NCI-H1105 treated with DMSO at 0.1 percent for 48 hours (cell line): ENCODE results near the gene CEP170B.
"Not testable (repeated sequence)": the region's sequence is repeated elsewhere in the genome, so short reads cannot be mapped to it uniquely, and the experiment has no call there.

Experiments used
- DNase-seq: peaks from one replicate; lab custom pipeline; 2025; lab: John Stamatoyannopoulos, UW

The CEP170B gene

GRCh38 chr14:104891664-104892530, 26.8 kb downstream of the CEP170B start:
- no peak for DNase-seq

- no peak for DNase-seq
Observed at GRCh38 chr14:104892531-104893434, 27.7 kb downstream of the CEP170B start.

DNA sequence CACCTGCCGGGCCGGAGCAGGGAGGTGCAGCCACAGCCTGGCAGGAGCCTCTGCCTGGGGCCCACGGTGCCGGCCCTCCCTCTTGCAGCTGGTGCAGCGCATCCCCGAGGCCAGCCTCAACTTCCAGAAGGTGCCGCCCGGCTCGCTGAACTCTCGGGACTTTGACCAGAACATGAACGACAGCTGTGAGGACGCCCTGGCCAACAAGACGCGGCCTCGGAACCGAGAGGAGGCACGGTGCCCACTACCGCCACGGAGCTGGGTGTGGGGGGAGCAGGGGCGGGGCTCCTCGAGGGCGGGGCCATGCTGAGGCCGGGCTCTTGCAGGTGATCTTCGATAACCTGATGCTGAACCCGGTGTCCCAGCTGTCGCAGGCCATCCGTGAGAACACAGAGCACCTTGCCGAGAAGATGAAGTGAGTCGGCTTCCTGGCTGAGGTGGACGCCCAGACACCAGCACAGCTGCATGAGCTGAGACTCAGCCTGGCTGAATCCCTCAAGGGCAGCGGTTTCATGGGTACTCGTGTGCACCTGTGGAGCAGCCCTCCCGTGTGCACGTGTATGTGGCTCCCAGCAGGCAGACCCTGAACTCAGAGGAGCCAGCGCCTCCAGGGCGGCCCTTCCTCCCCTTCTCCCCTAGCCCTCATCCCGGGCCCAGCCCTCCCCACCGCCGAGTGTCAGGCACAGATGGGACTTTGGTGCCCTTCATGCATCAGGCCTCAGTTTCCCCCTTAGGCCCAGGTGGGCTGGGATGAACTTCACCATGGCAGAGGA, 28.6 kb downstream of the CEP170B start:
- DNase-seq: no peak

GRCh38 chr14:104894331-104895206, 29.5 kb downstream of the CEP170B start:
- no peak for DNase-seq

GRCh38 chr14:104895207-104895785, 30.2 kb downstream of the CEP170B start:
- DNase-seq: peak; percentile 15

DNA sequence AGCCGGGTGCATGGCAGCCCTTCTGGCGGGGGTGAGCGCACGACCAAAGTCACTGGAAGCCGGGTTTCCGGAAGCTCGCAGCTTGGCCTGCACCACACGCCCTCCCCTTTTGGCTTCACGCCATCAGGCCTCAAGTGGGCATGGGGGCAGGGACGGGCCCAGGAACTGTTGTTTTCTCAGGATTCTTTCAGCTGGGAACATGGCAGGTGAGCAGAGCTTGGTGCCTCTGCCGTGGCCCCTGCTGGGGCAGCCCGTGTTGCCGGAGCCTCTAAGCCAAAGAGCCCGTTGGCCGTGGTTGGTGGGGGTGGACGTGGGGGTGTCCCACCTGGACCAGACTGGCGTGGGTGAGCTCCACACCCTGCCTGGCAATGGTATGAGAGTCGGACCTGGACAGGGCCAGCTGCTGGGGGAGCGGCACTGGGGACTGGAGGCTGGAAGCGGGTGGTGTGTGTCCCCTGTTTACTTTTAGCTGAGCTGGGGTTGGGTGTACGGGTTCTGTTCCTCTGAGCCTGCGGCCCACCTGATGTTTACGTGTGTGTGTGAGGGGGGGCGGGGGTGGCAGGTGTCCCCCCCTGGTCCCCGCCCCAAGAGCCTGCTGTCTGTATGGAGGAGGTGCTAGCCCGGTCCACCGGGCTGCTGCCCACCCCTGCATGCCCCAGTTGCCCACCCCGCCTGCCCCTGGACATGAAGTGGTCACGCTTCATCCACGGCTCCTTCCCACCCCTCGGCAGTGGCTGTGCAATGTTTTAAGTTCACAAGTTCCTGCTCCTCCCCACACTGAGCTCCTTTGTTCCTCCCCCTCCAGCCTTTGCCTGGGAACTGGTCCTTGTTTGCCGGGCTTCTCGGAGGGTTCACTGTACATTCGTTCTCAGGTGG, 31.0 kb downstream of the CEP170B start:
- DNase-seq: peak; percentile 89

- DNase-seq: no peak
Observed at GRCh38 chr14:104897330-104898194, 32.5 kb downstream of the CEP170B start.

DNA sequence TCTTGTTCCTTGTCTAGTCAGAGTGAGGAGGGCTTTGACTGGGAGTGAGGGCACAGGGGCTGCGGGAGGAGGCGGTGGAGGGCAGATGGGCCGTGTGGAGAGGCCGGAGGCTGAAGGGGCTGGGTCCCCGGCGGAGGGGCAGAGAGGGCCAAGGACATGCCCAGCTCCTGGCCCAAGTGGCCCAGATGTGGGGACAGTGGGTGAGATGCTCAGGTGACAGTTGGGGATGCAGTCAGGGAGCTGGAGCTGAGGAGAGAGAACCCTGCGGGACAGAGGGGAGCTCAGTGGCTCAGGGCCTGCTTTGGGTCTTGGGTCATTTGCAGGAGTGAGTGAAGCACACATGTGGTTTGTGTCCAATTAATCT, 33.1 kb downstream of the CEP170B start:
- DNase-seq: no peak

DNA sequence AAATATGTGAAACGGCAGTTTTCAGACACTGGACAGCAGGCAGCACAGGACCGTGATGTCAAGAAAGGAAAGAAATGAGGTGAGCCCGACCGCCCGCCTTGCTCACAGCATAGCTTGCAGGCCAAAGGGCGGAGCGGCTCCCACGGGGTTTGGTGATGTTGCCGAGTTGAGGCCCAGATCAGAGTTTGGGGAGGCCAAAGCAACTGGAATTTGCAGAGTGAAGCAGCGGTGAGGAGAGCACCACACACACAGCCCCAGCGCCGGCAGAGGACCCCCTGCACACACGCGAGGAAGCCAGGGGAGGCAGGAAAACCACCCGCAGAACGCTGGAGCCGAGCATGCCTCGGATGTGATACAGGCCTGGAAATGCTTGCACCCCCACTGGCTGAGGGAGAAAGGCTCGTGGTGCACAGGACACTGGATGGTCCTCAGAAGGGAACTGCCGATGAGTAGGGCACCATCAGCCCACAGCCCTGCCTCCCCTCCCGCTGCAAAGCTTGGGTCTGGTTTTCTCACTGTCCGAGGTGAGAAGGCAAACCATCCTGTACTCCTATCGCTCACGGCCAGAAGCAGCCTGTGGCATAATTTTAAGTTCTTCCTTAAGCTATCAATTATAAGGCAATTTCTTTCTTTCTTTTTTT, 33.9 kb downstream of the CEP170B start:
- no peak for DNase-seq

GRCh38 chr14:104899781-104900180, 34.7 kb downstream of the CEP170B start:
- DNase-seq: no peak

- DNase-seq: no peak
Observed at GRCh38 chr14:104900639-104901512, 35.8 kb downstream of the CEP170B start.

- no peak for DNase-seq
Observed at GRCh38 chr14:104903990-104904389, 38.9 kb downstream of the CEP170B start.

DNA sequence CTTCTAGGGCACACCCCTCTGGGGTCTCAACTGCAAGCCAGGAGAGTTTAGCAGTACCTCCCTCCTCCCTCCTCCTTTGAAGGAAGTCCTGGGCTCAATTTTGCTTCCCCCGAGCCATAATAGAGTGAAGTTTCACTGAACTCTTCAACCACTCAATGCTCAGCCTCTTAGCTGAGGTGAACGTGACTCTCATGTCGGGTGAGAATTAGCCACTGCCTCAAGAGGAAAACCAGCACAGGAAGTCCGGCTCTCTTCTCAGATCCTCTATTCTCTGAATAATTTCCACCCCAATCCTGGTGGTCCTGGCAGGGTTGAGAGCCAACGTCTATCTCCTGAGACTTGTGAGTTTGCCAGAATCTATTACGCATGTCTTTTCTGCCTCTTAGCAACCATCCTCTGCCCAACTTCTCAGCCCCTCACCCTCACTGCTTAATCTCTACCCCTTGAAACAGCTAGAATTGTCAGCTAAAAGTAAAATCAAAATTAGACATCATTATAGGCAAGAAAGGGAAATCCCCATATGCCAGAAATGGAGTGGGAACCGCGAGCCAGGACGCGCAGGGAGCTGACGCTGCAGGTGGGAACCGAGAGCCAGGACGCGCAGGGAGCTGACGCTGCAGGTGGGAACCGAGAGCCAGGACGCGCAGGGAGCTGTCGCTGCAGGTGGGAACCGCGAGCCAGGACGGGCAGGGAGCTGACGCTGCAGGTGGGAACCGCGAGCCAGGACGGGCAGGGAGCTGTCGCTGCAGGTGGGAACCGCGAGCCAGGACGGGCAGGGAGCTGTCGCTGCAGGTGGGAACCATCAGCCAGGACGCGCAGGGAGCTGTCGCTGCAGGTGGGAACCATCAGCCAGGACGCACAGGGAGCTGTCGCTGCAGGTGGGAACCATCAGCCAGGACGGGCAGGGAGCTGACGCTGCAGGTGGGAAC, 39.8 kb downstream of the CEP170B start:
- peak; percentile 1 for DNase-seq

- not testable (repeated sequence) for DNase-seq
Observed at GRCh38 chr14:104905579-104905933, 40.5 kb downstream of the CEP170B start.

DNA sequence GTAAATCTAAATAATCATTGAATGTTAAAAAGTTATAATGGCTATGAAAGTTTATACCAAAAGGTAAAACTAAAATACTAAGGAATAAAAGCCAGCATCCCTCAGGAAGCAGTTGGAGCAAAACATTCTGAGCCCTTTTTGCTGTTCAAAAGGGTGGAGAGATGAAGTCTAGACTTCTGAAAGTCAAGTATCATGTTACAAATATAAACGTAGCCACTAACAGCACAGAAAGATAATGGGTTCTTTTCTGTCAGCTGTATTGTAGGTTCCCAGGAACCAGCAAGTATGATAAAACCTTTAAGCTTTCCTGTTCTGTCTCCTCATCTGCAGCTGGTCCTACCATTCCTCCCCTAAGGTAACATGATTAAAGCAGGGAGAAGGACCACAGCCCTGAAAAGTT, 43.2 kb downstream of the CEP170B start:
- DNase-seq: peak; percentile 29

DNA sequence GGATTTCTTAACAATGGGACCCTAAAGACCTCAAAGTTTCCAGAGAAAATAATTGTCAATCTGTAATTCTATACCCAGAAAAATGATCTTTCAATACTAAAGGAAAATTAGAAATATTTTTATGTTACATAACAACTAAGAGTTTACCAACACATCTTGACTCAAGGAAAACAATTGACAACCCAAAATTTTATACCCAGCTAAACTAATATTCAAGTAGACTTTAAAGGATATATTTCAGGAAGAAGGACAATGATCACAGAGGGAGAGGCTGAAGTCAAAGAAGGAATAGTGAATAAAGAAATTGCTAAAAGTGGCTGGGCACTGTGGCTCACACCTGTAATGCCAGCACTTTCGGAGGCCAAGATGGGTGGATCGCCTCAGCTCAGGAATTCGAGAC, 47.0 kb downstream of the CEP170B start:
- no peak for DNase-seq
